HepG2 (cell line): ENCODE results near the gene THY1. TPM values are rescaled to one million over a fixed set of nuclear protein-coding genes. Genes with fewer than 3 reads are reported as not detected.

ENCODE experiments used
- ADNP ChIP-seq: sonication (generic); formaldehyde crosslinking; IDR thresholded peaks from 2 replicates; pipeline ENCODE4 v1.4.0; 2020; ENCODE audit warnings: missing genetic modification reagents
- HMG20B ChIP-seq: conservative IDR thresholded peaks from 2 replicates; pipeline ENCODE4 v1.6.1; 2016; ENCODE audit warnings: missing genetic modification reagents, missing compliant biosample characterization
- HNRNPL ChIP-seq: fragments of 200-400 bp; formaldehyde crosslinking; IDR thresholded peaks from 2 replicates; pipeline ENCODE4 v1.6.1; 2017; ENCODE audit warnings: mild to moderate bottlenecking, low read depth, low read length
- RFXAP ChIP-seq: sonication (generic); formaldehyde crosslinking; IDR thresholded peaks from 2 replicates; pipeline ENCODE4 v1.4.0; 2020; ENCODE audit warnings: missing genetic modification reagents, borderline replicate concordance
- SIN3B ChIP-seq: fragments of 150-350 bp; IDR thresholded peaks from 2 replicates; pipeline ENCODE4 v1.6.1; 2014; ENCODE audit warnings: low read length
- SMYD3 ChIP-seq: sonication (generic); formaldehyde crosslinking; IDR thresholded peaks from 2 replicates; pipeline ENCODE4 v1.8.1; 2023; ENCODE audit warnings: mild to moderate bottlenecking, missing genetic modification reagents
- polyA plus RNA-seq, 8 experiments: library from polyadenylated mRNA; depleted of rRNA in 3 of 8; stranded (reverse) in 7 of 8; unstranded in 1 of 8; fragments of >200 nt; fragmentation: Illumina TruSeq in 4 of 8; extraction: Trizol in 4 of 8; gene quantifications; 2 replicates each; pipeline versions ENCODE4 v1.2.1 to v1.2.3, GENCODE V29; 2011 to 2016; ENCODE audit warnings: low read depth in 4 of 8, missing spikeins in 1 of 8, mixed read lengths in 1 of 8; ENCODE audit not compliant: insufficient read depth in 1 of 8
- total RNA-seq, 5 experiments: library from RNA; depleted of rRNA; stranded (reverse); fragments of >200 nt; fragmentation: Illumina TruSeq; extraction: Trizol; gene quantifications; 2 replicates each; pipeline ENCODE4 v1.2.3, GENCODE V29; 2016; ENCODE audit warnings: low read depth in 1 of 5
- TF ChIP-seq, protein P1 (sequence below): sonication (generic); formaldehyde crosslinking; IDR thresholded peaks from 2 replicates; pipeline ENCODE4 v1.4.0; 2020; ENCODE audit warnings: missing genetic modification reagents, mild to moderate bottlenecking, borderline replicate concordance
- TF ChIP-seq, protein P2 (sequence below): sonication (generic); formaldehyde crosslinking; IDR thresholded peaks from 2 replicates; pipeline ENCODE4 v1.8.0; 2022; ENCODE audit warnings: missing genetic modification reagents, mild to moderate bottlenecking, moderate library complexity, borderline replicate concordance
- TF ChIP-seq, protein P3 (sequence below): sonication (generic); formaldehyde crosslinking; IDR thresholded peaks from 2 replicates; pipeline ENCODE4 v1.4.0; 2020; ENCODE audit warnings: missing genetic modification reagents

THY1 gene
- total and polyA plus RNA-seq, 2 of the 13 experiments (the other 11 are each of a cell fraction or from before 2014, with no cell fraction given) = not detected

DNA sequence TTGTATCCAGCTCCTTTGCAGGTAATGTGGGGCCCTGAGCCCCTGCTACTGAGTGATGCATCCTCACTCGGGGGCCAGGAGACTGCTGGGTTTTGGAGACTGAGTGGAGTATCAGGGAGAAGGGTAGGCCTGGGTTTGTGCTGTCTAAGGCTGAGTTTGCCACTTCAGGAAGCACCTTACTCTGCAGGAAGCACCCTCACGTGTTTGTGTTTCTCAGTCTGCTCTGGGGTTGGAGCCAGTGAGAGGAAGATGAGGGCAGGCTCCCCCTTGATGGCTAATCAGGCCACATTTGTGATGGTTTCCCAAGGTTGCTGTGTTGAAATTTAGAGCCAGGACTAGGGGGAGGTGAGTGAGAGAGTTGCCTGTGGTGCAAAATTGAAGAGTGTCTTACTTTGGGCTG, 13.7 kb upstream of the THY1 start (continued):
- TF ChIP-seq, protein P1, sequence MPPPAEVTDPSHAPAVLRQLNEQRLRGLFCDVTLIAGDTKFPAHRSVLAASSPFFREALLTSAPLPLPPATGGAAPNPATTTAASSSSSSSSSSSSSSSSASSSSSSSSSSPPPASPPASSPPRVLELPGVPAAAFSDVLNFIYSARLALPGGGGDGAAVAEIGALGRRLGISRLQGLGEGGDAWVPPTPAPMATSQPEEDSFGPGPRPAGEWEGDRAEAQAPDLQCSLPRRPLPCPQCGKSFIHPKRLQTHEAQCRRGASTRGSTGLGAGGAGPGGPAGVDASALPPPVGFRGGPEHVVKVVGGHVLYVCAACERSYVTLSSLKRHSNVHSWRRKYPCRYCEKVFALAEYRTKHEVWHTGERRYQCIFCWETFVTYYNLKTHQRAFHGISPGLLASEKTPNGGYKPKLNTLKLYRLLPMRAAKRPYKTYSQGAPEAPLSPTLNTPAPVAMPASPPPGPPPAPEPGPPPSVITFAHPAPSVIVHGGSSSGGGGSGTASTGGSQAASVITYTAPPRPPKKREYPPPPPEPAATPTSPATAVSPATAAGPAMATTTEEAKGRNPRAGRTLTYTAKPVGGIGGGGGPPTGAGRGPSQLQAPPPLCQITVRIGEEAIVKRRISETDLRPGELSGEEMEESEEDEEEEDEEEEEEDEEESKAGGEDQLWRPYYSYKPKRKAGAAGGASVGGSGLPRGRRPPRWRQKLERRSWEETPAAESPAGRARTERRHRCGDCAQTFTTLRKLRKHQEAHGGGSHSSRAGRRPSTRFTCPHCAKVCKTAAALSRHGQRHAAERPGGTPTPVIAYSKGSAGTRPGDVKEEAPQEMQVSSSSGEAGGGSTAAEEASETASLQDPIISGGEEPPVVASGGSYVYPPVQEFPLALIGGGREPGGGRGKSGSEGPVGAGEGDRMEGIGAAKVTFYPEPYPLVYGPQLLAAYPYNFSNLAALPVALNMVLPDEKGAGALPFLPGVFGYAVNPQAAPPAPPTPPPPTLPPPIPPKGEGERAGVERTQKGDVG = no peak
- TF ChIP-seq HMG20B (CRISPR knock-in tag) (no peak), HNRNPL (no peak), SMYD3 (CRISPR knock-in tag) (no peak), ADNP (CRISPR knock-in tag) (no peak), RFXAP (no peak), SIN3B (no peak)
- TF ChIP-seq, protein P2, sequence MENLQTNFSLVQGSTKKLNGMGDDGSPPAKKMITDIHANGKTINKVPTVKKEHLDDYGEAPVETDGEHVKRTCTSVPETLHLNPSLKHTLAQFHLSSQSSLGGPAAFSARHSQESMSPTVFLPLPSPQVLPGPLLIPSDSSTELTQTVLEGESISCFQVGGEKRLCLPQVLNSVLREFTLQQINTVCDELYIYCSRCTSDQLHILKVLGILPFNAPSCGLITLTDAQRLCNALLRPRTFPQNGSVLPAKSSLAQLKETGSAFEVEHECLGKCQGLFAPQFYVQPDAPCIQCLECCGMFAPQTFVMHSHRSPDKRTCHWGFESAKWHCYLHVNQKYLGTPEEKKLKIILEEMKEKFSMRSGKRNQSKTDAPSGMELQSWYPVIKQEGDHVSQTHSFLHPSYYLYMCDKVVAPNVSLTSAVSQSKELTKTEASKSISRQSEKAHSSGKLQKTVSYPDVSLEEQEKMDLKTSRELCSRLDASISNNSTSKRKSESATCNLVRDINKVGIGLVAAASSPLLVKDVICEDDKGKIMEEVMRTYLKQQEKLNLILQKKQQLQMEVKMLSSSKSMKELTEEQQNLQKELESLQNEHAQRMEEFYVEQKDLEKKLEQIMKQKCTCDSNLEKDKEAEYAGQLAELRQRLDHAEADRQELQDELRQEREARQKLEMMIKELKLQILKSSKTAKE (CRISPR knock-in tag) = no peak
- TF ChIP-seq, protein P3, sequence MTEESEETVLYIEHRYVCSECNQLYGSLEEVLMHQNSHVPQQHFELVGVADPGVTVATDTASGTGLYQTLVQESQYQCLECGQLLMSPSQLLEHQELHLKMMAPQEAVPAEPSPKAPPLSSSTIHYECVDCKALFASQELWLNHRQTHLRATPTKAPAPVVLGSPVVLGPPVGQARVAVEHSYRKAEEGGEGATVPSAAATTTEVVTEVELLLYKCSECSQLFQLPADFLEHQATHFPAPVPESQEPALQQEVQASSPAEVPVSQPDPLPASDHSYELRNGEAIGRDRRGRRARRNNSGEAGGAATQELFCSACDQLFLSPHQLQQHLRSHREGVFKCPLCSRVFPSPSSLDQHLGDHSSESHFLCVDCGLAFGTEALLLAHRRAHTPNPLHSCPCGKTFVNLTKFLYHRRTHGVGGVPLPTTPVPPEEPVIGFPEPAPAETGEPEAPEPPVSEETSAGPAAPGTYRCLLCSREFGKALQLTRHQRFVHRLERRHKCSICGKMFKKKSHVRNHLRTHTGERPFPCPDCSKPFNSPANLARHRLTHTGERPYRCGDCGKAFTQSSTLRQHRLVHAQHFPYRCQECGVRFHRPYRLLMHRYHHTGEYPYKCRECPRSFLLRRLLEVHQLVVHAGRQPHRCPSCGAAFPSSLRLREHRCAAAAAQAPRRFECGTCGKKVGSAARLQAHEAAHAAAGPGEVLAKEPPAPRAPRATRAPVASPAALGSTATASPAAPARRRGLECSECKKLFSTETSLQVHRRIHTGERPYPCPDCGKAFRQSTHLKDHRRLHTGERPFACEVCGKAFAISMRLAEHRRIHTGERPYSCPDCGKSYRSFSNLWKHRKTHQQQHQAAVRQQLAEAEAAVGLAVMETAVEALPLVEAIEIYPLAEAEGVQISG (CRISPR knock-in tag) = no peak
- TF ChIP-seq, all 625 proteins: peak for 0
